NCI-H2196 (cell line): ENCODE results near the gene MRE11.

Source experiments
- DNase-seq: peaks from one replicate; lab custom pipeline; 2025; ENCODE audit not compliant: unreplicated experiment; lab: John Stamatoyannopoulos, UW

MRE11 gene

GRCh38 chr11:94493281-94494125 is at the start of gene MRE11, which contains the start of gene ANKRD49:
MRE11 (minus strand) TSS chr11:94493844; CDS start chr11:94492801, 1,043 bp downstream.
ANKRD49 (plus strand) TSS chr11:94493984; CDS start chr11:94496694, 2,710 bp downstream.
- peak; percentile 96 for DNase-seq

- no peak for DNase-seq
Observed at GRCh38 chr11:94539420-94539819, 45.8 kb upstream of the MRE11 start.

GRCh38 chr11:94537031-94537600 is 43.5 kb upstream of the MRE11 start:
- DNase-seq = no peak

DNA sequence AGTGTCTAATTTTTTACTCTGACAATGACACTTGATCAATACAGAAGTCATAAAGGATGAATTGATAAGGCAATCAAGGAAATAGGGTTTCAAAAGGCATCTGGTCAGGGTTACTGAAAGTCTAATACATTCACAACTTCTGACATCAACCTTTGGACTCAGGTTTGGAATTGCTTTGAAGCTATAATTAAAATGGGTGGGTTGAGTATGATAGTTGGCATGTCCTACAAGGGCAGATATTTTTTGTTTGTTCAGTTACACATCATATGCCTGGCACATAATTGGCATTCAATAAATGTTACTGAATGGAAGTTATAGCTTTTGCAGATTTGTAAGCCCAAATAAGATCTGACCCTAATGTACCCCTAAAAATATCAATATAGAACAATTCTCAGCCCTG is 42.7 kb upstream of the MRE11 start:
- no peak for DNase-seq

DNA sequence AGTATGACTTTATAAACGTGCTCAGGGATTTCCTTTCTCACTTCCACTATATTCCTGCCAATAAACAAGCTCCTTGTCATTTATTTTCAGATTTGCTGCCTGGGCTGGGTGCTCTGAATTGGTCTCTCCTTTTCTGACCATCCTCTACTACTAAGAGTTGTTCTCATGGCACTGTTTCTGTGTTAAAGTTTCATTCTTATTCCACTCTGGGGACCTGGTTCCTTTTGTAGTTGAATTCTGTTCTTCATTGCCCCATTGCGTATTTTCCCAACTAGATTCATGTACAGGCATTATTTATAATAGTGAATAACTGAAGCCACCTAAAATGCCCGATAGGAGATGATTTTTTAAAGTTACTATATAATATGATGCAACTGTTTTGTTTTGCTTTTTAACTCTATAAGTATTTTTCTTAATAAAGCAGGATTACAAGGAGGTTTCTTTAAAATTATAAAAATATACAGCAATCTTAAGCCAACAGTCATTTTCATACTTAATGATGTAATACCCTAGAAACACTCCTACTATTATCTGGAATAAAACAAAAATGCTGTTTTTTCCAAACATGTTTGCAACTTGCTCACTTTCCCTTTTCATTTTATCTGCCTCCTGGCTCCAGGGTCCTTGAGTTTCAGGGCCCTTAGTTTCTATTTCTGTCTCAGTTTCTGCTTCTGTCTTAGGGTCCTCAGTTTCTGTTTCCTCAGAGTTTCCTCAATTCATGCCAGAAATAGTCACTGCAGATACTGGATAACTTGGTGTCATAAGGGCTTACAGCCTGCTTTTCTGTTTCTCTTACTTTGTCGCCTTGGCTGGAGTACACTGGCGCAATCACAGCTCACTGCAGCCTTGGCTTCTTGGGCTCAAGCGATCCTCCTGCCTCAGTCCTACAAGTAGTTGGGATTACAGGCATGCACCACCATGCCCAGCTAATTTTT is 40.3 kb upstream of the MRE11 start:
- DNase-seq = no peak

DNA sequence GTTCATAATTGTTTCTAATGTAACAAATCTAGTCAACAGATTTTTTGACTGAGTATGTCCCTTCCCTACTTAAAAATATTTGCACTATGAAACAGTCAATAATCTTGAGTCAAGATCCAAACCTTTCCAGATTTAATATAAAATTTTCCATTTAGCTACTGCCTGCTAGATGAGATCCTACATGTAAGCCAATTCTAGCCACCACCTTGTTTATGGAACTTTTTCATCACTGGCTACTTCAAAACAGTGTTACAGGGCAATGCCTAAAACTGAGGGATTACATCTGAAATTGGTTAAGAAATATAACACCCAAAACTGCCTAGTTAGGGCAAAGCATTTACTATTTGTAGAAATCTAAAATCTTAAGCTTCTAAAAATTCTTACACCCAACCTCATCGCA is 39.6 kb upstream of the MRE11 start:
- no peak for DNase-seq

- no peak for DNase-seq
Observed at GRCh38 chr11:94532211-94532610, 38.6 kb upstream of the MRE11 start.

DNA sequence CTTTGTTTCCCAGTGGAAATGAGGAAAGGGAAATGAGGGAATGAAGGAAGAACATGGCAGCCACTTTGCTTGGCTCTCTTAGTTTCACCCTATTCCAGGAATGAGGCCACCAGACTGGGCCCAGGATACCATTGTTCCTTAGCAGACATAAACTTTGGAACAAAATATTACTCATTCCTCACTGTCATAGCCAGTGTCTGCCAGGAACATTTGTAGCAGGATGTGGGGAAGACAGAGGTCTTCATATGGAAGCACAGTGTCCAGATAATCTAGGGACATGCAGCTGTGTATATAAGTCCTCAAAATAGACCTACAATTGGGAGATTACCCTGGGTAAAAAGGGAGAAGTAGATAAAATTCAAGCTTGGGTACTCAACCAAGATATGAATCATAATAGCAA is 34.9 kb upstream of the MRE11 start:
- no peak for DNase-seq

DNA sequence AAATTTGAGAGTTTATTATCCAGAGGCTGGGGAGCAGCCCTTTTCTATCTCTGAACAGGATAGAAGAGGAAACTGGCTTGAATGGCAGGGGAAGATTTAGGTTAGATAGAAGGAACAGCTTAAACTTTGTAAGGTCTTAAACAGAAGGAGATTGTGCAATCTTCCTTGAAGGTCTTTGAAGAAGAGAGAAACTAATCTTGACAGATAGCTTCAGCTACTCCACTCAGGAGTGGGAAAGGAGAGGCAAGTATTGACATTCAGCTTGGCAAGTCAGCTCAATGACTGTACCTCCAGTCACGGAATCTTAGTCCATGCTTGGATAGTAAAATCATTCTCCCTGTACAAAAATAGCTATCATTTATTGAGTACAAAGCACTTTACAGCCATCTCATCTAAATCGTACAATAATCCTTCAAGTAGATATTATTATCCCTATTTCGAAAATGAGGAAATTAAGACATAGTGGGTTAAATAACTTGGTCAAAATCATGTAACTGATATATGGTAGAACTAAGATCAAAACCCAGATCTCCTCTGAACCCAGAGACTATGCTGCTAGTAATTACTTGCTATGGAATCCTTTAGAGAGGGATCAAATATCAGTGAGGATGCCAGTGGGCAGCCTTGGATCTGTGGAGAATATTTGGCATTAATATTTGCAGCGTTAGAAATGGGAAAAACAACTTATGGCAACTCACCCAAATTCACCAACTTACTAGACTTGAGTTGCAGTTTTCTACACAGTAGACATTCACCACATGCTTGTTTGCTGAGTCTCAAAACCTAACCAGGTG is 33.2 kb upstream of the MRE11 start:
- no peak for DNase-seq

- DNase-seq = no peak
Observed at GRCh38 chr11:94525546-94526324, 32.1 kb upstream of the MRE11 start.

DNA sequence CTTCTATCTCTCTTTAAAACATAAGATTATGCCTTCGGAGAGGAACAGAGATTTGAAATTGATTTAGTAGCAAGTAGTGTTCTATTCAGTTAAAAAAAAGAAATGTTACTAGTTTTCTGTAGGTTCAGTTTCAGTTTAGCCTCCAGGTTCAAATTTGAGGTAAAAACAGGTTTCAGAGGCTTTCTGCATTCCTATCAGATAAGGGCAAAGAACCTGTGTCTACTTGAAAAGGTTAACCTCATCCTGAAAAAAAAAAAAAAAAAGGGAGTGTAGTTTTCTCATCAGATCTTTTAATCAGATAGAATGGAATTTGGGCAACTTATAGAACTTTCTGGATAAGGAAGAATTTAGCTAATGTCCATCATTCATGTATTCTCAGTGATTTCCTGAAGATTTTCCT is 30.7 kb upstream of the MRE11 start:
- DNase-seq = no peak

- DNase-seq = no peak
Observed at GRCh38 chr11:94521684-94522083, 28.0 kb upstream of the MRE11 start.

DNA sequence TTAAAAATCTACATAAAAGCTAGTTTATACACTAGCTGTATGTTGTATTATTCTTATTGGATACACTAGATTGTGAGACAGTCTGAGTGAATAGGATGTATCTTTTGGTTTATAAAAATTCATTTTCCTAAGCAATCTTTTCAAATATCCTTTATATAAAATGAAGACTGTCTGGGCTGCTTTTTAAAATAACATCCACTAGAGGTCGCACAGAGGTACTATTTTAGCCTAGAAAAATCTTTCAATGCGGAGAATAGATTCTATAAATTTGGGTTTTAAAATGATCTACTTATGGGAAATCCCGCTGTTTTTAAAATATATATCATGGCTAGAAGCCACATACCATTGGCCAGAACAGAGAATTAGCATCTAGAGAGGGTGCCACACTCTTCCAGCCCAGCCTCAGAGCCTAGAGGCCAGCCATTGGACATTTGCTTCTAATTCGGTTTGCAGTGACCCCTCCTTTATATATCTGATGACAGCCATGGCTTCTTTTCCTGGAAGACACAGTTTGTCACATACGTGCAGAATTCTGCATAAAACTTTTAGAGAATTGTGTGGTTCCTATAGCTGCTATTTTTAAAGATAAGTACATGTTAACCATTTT is 25.9 kb upstream of the MRE11 start:
- DNase-seq = peak; percentile 43

DNA sequence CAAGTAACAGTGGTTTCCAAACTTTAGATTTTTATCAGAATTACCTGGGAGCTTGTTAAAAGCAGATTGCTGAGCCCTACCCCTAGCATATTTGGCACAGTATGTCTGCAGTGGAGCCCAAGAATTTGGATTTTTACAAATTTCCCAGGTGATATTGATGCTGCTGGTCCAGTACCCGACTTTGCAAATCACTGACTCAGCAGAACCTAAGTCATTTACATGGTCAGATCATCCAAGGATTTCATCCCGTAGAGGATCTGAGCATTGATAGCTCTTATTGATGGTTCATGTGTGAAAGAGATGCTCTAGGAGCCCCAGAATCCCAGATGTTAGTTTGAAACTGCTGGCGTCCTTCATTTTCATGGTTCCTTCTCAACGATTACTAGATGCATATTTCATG is 24.7 kb upstream of the MRE11 start:
- DNase-seq = no peak

GRCh38 chr11:94516725-94517124 is 23.1 kb upstream of the MRE11 start:
- no peak for DNase-seq

GRCh38 chr11:94515398-94515797 is 21.8 kb upstream of the MRE11 start:
- DNase-seq = no peak

GRCh38 chr11:94513091-94513490 is 19.4 kb upstream of the MRE11 start:
- peak; percentile 40 for DNase-seq

- DNase-seq = no peak
Observed at GRCh38 chr11:94511932-94512781, 18.5 kb upstream of the MRE11 start, which contains the start of gene C11orf97. C11orf97 (plus strand) TSS chr11:94512461; CDS start chr11:94512529, 68 bp downstream.
